RWPE2 (cell line): Measurements from ENCODE around the gene WBP2.
A peak's percentile ranks its signal among the peaks of the same experiment; 100 is the strongest.

ENCODE experiments used
- ATAC-seq: fragments of 200-7000 bp; cut with Tn5 transposase; 3 replicates; pipeline ENCODE4 v1.9.1; 2021; ENCODE audit warnings: low read depth
- DNase-seq: peaks from one replicate; pipeline ENCODE4 v3.0.0-alpha.2; 2020; ENCODE audit warnings: low spot score
- H3K27ac ChIP-seq: fragments of 450-650 bp; 2 replicates; pipeline ENCODE4 v1.5.1; 2017; ENCODE audit warnings: mild to moderate bottlenecking; ENCODE audit not compliant: poor library complexity, severe bottlenecking
- H3K27me3 ChIP-seq: fragments of 250-450 bp; sonication (Bioruptor Pico); 2 replicates; pipeline ENCODE4 v1.5.1; 2021; ENCODE audit warnings: mild to moderate bottlenecking, moderate library complexity; ENCODE audit not compliant: insufficient read depth, poor library complexity, severe bottlenecking
- H3K36me3 ChIP-seq: fragments of 250-450 bp; sonication (Bioruptor Pico); 2 replicates; pipeline ENCODE4 v1.5.1; 2020; ENCODE audit warnings: low read depth, mild to moderate bottlenecking, moderate library complexity
- H3K4me1 ChIP-seq: fragments of 250-450 bp; sonication (Bioruptor Pico); 2 replicates; pipeline ENCODE4 v1.5.1; 2021; ENCODE audit warnings: mild to moderate bottlenecking, moderate library complexity; ENCODE audit not compliant: insufficient read depth, poor library complexity, severe bottlenecking
- H3K4me3 ChIP-seq: fragments of 250-450 bp; sonication (Bioruptor Pico); 2 replicates; pipeline ENCODE4 v1.5.1; 2021; ENCODE audit warnings: mild to moderate bottlenecking, moderate library complexity; ENCODE audit not compliant: severe bottlenecking
- H3K9me3 ChIP-seq: fragments of 250-450 bp; sonication (Bioruptor Pico); 2 replicates; pipeline ENCODE4 v1.5.1; 2021; ENCODE audit warnings: mild to moderate bottlenecking, moderate library complexity; ENCODE audit not compliant: severe bottlenecking
- TF ChIP-seq, protein P1 (sequence below): fragments of 450-650 bp; IDR thresholded peaks from one replicate; pipeline ENCODE4 v1.5.1; 2017; ENCODE audit warnings: mild to moderate bottlenecking, moderate library complexity; ENCODE audit not compliant: poor library complexity, severe bottlenecking

The WBP2 gene

GRCh38 chr17:75808905-75809621 lies 46.1 kb downstream of the WBP2 start:
- ATAC-seq (peak; percentile 57), DNase-seq (no peak)
- H3K27ac ChIP-seq = no peak overlapping the region
- H3K4me1 ChIP-seq = peaks cover 5% of the 10 kb centered on the region
- H3K27me3 ChIP-seq = no peaks in the 10 kb centered on the region
- H3K36me3 ChIP-seq = peaks cover 10% of the 10 kb centered on the region; the same call in 1 of the 2 replicates
- H3K9me3 ChIP-seq = no peaks in the 10 kb centered on the region
- no peak overlapping the region for H3K4me3 ChIP-seq
- TF ChIP-seq, protein P1, sequence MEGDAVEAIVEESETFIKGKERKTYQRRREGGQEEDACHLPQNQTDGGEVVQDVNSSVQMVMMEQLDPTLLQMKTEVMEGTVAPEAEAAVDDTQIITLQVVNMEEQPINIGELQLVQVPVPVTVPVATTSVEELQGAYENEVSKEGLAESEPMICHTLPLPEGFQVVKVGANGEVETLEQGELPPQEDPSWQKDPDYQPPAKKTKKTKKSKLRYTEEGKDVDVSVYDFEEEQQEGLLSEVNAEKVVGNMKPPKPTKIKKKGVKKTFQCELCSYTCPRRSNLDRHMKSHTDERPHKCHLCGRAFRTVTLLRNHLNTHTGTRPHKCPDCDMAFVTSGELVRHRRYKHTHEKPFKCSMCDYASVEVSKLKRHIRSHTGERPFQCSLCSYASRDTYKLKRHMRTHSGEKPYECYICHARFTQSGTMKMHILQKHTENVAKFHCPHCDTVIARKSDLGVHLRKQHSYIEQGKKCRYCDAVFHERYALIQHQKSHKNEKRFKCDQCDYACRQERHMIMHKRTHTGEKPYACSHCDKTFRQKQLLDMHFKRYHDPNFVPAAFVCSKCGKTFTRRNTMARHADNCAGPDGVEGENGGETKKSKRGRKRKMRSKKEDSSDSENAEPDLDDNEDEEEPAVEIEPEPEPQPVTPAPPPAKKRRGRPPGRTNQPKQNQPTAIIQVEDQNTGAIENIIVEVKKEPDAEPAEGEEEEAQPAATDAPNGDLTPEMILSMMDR = no peak

DNA sequence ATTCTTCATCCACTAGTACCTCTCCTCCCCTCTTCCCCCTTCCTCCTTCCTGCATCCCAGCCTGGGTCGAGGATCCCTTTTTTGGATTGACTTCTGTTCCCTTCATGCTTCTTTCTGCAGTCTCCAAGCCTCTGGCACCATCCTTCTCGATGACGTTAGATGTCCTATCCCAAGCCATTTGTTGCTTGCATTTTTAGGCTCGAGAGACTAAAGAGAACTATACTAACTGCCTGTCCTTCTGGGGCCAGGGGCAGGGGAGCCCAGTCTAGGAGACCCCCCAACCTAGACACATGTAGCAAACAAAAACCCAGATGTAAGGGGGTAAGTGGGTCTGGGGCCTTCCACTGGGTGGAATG lies 46.6 kb downstream of the WBP2 start:
- no peaks in the 10 kb centered on the region for H3K27me3 ChIP-seq
- H3K4me3 ChIP-seq = no peak overlapping the region
- TF ChIP-seq, protein P1 = no peak
- peaks cover 5% of the 10 kb centered on the region for H3K4me1 ChIP-seq
- no peak for ATAC-seq
- no peak for DNase-seq
- H3K27ac ChIP-seq = no peak overlapping the region
- H3K36me3 ChIP-seq = peaks cover 15% of the 10 kb centered on the region; the same call in 1 of the 2 replicates
- H3K9me3 ChIP-seq = no peaks in the 10 kb centered on the region

DNA sequence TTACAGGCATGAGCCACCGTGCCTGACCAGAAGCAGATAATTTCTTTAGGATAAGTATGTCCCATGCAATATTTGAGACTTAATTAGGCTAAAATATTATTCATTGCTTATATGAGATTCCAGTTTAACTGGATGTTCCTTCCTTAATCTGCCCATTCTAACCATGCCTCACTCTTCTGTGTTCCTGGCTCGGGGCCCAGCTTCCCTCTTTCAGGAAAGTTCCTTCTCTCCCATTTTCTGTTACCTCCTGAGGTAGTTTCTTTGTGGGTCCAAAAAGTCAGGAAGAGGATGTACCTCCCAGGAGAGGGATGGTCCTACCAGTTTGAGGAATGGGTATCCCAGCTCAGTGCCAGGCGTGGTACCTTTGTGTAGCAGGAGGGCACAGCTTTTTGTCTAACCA lies 47.3 kb downstream of the WBP2 start:
- peaks cover 14% of the 10 kb centered on the region; the same call in 1 of the 2 replicates for H3K36me3 ChIP-seq
- no peak overlapping the region for H3K4me3 ChIP-seq
- DNase-seq (no peak), ATAC-seq (no peak)
- peaks cover 5% of the 10 kb centered on the region for H3K4me1 ChIP-seq
- no peaks in the 10 kb centered on the region for H3K9me3 ChIP-seq
- H3K27ac ChIP-seq = no peak overlapping the region
- TF ChIP-seq, protein P1 = no peak
- H3K27me3 ChIP-seq = no peaks in the 10 kb centered on the region

- DNase-seq = no peak
- Histone ChIP-seq H3K27ac (no peak overlapping the region), H3K36me3 (peaks cover 8% of the 10 kb centered on the region; the same call in 1 of the 2 replicates), H3K9me3 (no peaks in the 10 kb centered on the region), H3K4me1 (peaks cover 5% of the 10 kb centered on the region), H3K27me3 (no peaks in the 10 kb centered on the region), H3K4me3 (no peak overlapping the region)
- ATAC-seq = peak; percentile 11; the same call in 2 of the 3 replicates
- TF ChIP-seq, protein P1 = no peak
Measured at GRCh38 chr17:75806822-75807500, 48.2 kb downstream of the WBP2 start.

- no peak overlapping the region for H3K27ac ChIP-seq
- ATAC-seq (no peak), DNase-seq (no peak)
- peaks cover 5% of the 10 kb centered on the region for H3K4me1 ChIP-seq
- no peaks in the 10 kb centered on the region for H3K9me3 ChIP-seq
- TF ChIP-seq, protein P1 = no peak
- no peaks in the 10 kb centered on the region for H3K27me3 ChIP-seq
- no peak overlapping the region for H3K4me3 ChIP-seq
- peaks cover 11% of the 10 kb centered on the region for H3K36me3 ChIP-seq
Measured at GRCh38 chr17:75803883-75804282, 51.3 kb downstream of the WBP2 start.
